Measurements from ENCODE around the gene FCRL6. TPM values are rescaled to one million over a fixed set of nuclear protein-coding genes. Genes with fewer than 3 reads are reported as not detected.

The FCRL6 gene
- total and polyA plus RNA-seq, 2 of the 13 experiments (the other 11 are each of a cell fraction or from before 2014, with no cell fraction given): not detected

DNA sequence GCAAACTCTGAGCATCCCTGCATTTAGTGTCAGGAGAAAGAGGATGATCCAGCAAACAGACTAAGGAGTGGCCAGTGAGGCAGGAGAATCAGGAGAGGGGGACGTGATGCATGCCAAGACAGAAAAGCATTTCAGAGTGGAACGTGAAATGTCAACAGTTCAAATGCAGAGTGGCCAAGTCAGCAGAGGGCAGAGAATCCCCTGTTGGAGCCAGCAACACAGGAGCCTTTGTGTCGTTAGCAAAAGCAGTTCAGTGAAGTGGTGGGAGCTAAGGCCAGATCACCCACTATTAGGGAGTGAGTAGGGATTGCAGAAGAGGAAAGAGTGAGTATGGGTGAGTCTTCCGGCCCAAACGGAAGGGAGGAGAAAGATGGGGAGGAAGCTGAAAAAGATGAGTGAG is 6.6 kb upstream of the FCRL6 start:
- no peak overlapping the region for H3K4me3 ChIP-seq (replicated peaks in 1 of 3; ENCODE audit: insufficient read depth in 1 of 3, low read depth in 2 of 3, low read length in 3 of 3)
- in situ Hi-C loops (cut with HindIII; ENCODE audit: extremely low pct_ligation_motif_present, low pct_unique_long_range_greater_than_20kb): loop anchor here (5.0 kb wide), 2 partner anchors 97 to 212 kb away; no protein-coding TSS in a partner anchor
- intact Hi-C loops (cut with micrococcal nuclease; ENCODE audit: unreplicated experiment): loop anchor here (5.0 kb wide), 1 partner anchor 142 kb away; no protein-coding TSS in a partner anchor

More for the DNA sequence above, 6.6 kb upstream of the FCRL6 start:
- 22% methylated on average over 5 of the region's 5 CpGs for WGBS (ENCODE audit: low lambda C conversion rate)
- DNase-seq (ENCODE audit: low spot score) (no peak), FAIRE-seq (no peak), ATAC-seq (no peak)
- no TSS peak for BruUV-seq (replicated peaks)
- peaks cover 0 to 1% of the 10 kb centered on the region in 2 experiments; a peak in 2 of 5 replicates for H3K27me3 ChIP-seq (ENCODE audit: control insufficient read depth in 1 of 2, insufficient read depth in 2 of 2, low read length in 2 of 2)
- H3K79me2 ChIP-seq (ENCODE audit: insufficient read depth, low read length): no peaks in the 10 kb centered on the region
- no peak overlapping the region for H3K27ac ChIP-seq (ENCODE audit: extremely low read length, insufficient read depth, low read length)
- no peaks in the 10 kb centered on the region for H3K4me1 ChIP-seq (ENCODE audit: insufficient read depth, low read length)
- no peak overlapping the region for H3K9ac ChIP-seq (ENCODE audit: insufficient read depth, low read depth, low read length)
- no peaks in the 10 kb centered on the region for H4K20me1 ChIP-seq (ENCODE audit: insufficient read depth, low read length)
- H2AFZ ChIP-seq (ENCODE audit: low read length): no peak overlapping the region
- no peaks in the 10 kb centered on the region for H3K36me3 ChIP-seq (replicated peaks in 1 of 2; ENCODE audit: control insufficient read depth in 1 of 2, insufficient read depth in 2 of 2, low read length in 2 of 2)
- ChIA-PET CTCF (ENCODE audit: low intra/inter-chr PET ratio, low total read pairs) (no interaction called here), POLR2A (no interaction called here)
- TF ChIP-seq SP4 (CRISPR knock-in tag; IDR thresholded peaks at IDR 0.05) (no peak), ZNF570 (CRISPR knock-in tag; IDR thresholded peaks at IDR 0.05; ENCODE audit: borderline replicate concordance) (no peak), BCL3 (CRISPR knock-in tag; IDR thresholded peaks at IDR 0.05) (no peak), ZIK1 (CRISPR knock-in tag; IDR thresholded peaks at IDR 0.05; ENCODE audit: borderline replicate concordance, low read depth) (no peak), ZNF83 (CRISPR knock-in tag; IDR thresholded peaks at IDR 0.05; ENCODE audit: borderline replicate concordance) (no peak), ARNTL (CRISPR knock-in tag; IDR thresholded peaks at IDR 0.05) (no peak), E2F5 (CRISPR knock-in tag; conservative IDR thresholded peaks at IDR 0.05) (no peak), ZSCAN20 (CRISPR knock-in tag; IDR thresholded peaks at IDR 0.05; ENCODE audit: borderline replicate concordance) (no peak), KLF15 (CRISPR knock-in tag; IDR thresholded peaks at IDR 0.05; ENCODE audit: borderline replicate concordance) (no peak), KLF9 (CRISPR knock-in tag; IDR thresholded peaks at IDR 0.05; ENCODE audit: low read depth) (no peak), SP2 (CRISPR knock-in tag; IDR thresholded peaks at IDR 0.05) (no peak)
- no peak overlapping the region for H3K4me2 ChIP-seq (ENCODE audit: low read depth, low read length)
- H3K9me3 ChIP-seq (ENCODE audit: low read length): no peaks in the 10 kb centered on the region

Measured in HepG2 (cell line).